Hepatic stellate cell (primary cell): ENCODE measurements around the gene CLEC6A.
"Not testable (repeated sequence)": the region's sequence is repeated elsewhere in the genome, so short reads cannot be mapped to it uniquely, and the experiment has no call there.

Experiments
- DNase-seq: peaks from one replicate; pipeline ENCODE4 v3.0.0; 2011; ENCODE audit warnings: low spot score

CLEC6A gene

GRCh38 chr12:8455727-8456360 lies at the start of gene CLEC6A:
TSS of gene CLEC6A (plus strand) at chr12:8455962. CDS start at chr12:8456112, 150 bp downstream.
- DNase-seq = no peak

GRCh38 chr12:8419576-8419975 lies 36.2 kb upstream of the CLEC6A start:
- not testable (repeated sequence) for DNase-seq

- DNase-seq = no peak
These were observed 35.3 kb upstream of the CLEC6A start for GRCh38 chr12:8420506-8420905.

- not testable (repeated sequence) for DNase-seq
These were observed 11.1 kb upstream of the CLEC6A start for GRCh38 chr12:8444536-8445278.

- no peak for DNase-seq
These were observed 10.0 kb upstream of the CLEC6A start for GRCh38 chr12:8445731-8446130.

- no peak for DNase-seq
These were observed 8.9 kb upstream of the CLEC6A start for GRCh38 chr12:8446642-8447547.

GRCh38 chr12:8449355-8449859 lies 6.4 kb upstream of the CLEC6A start:
- DNase-seq = no peak

- DNase-seq = no peak
These were observed 3.7 kb upstream of the CLEC6A start for GRCh38 chr12:8452036-8452435.

GRCh38 chr12:8453021-8453513 lies 2.7 kb upstream of the CLEC6A start:
- no peak for DNase-seq

GRCh38 chr12:8453796-8454195 lies 2.0 kb upstream of the CLEC6A start:
- DNase-seq = no peak

GRCh38 chr12:8455271-8455670 lies 491 bp upstream of the CLEC6A start:
- DNase-seq = no peak

- DNase-seq = no peak
These were observed 5.7 kb downstream of the CLEC6A start for GRCh38 chr12:8461426-8461825.

GRCh38 chr12:8465301-8465996 lies 9.7 kb downstream of the CLEC6A start:
- DNase-seq = no peak

- DNase-seq = no peak
These were observed 10.5 kb downstream of the CLEC6A start for GRCh38 chr12:8466241-8466640.

- no peak for DNase-seq
These were observed 15.3 kb downstream of the CLEC6A start for GRCh38 chr12:8471090-8471489.

- no peak for DNase-seq
These were observed 19.9 kb downstream of the CLEC6A start for GRCh38 chr12:8475508-8476203.

- DNase-seq = no peak
These were observed 26.9 kb downstream of the CLEC6A start for GRCh38 chr12:8482571-8483061.

GRCh38 chr12:8483079-8483478 lies 27.3 kb downstream of the CLEC6A start:
- DNase-seq = no peak

- no peak for DNase-seq
These were observed 36.1 kb downstream of the CLEC6A start for GRCh38 chr12:8491646-8492530.

- DNase-seq = no peak
These were observed 37.3 kb downstream of the CLEC6A start for GRCh38 chr12:8493084-8493483.
